T-helper 2 cell treated with Interferon-gamma antibody and Interleukin-4, amounts not matched to agents 5 μg/mL and 100 μg/mL, for 36 hours (primary cell): ENCODE data around the gene ATF6B.
"Not testable (repeated sequence)": the region's sequence is repeated elsewhere in the genome, so short reads cannot be mapped to it uniquely, and the experiment has no call there.

Experiments
- DNase-seq: peaks from one replicate; pipeline ENCODE4 v3.0.0; 2021; ENCODE audit warnings: low spot score
- H3K27ac Mint-ChIP-seq: one replicate; pipeline ENCODE4 v1.8.0; 2021; ENCODE audit warnings: mild to moderate bottlenecking, mixed read lengths
- H3K27me3 Mint-ChIP-seq: one replicate; pipeline ENCODE4 v1.8.0; 2021; ENCODE audit warnings: low read depth, mixed read lengths
- H3K36me3 Mint-ChIP-seq: one replicate; pipeline ENCODE4 v1.8.0; 2021; ENCODE audit warnings: low read depth, mixed read lengths
- H3K4me1 Mint-ChIP-seq: one replicate; pipeline ENCODE4 v1.8.0; 2021; ENCODE audit warnings: low read depth, mixed read lengths
- H3K4me3 Mint-ChIP-seq: one replicate; pipeline ENCODE4 v1.8.0; 2022; ENCODE audit warnings: mild to moderate bottlenecking, moderate library complexity, mixed read lengths
- H3K9me3 Mint-ChIP-seq: one replicate; pipeline ENCODE4 v1.8.0; 2021; ENCODE audit warnings: mixed read lengths

ATF6B gene

GRCh38 chr6:32149932-32150870, 22.2 kb upstream of the ATF6B start:
- H3K9me3 Mint-ChIP-seq: no peaks in the 10 kb centered on the region
- peaks cover 28% of the 10 kb centered on the region for H3K4me1 Mint-ChIP-seq

GRCh38 chr6:32149092-32149755, 21.2 kb upstream of the ATF6B start:
- Mint-ChIP-seq H3K4me3 (peak overlapping the region; percentile 79), H3K4me1 (peaks cover 21% of the 10 kb centered on the region), H3K27me3 (peaks cover 70% of the 10 kb centered on the region), H3K36me3 (no peaks in the 10 kb centered on the region), H3K27ac (peak overlapping the region; percentile 29), H3K9me3 (no peaks in the 10 kb centered on the region)
- DNase-seq: no peak

More at GRCh38 chr6:32149932-32150870, 22.2 kb upstream of the ATF6B start:
- Mint-ChIP-seq H3K27me3 (peaks cover 69% of the 10 kb centered on the region), H3K36me3 (no peaks in the 10 kb centered on the region), H3K4me3 (no peak overlapping the region), H3K27ac (no peak overlapping the region)
- DNase-seq: no peak

DNA sequence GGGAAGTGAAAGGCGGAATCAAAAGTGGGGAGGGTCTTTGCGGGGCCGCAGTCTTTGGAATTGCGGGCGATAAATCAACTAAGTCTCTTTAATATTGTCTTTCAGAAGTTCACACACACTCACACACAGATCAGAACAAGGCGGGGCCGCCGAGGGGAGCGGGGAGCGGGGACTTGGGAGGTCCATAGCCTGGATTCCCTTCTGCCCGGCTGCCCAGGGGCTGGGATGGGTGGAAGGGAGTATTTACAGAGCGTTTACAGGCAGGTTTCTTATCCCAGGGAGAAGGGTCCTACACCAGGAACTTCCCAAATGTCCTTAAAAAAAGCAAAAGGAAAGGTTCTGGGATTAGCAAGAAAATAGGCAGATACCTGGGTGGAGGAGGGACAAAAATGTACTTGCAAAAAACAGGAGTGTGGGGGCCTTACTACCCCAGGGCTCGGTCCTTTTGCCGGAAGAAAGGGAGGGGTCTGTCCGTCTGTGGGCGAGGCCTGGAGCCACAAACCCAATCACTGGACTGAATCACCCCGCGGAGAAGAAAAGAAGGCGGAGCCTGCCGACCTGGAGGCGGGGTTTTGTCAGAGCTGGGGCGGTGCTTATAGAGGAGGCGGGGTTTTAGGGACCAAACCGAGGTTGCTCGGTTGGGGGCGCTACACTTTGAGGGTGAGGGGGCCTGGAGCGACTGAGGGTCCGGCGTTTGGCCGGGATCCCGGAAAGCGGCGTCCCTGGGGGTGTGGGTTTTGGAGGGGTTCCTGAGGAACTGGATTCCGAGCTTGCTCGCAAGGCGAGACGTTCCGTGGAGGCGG, 20.4 kb upstream of the ATF6B start:
- H3K36me3 Mint-ChIP-seq: no peaks in the 10 kb centered on the region
- peak overlapping the region; percentile 29 for H3K27ac Mint-ChIP-seq
- H3K27me3 Mint-ChIP-seq: peaks cover 69% of the 10 kb centered on the region
- peaks cover 19% of the 10 kb centered on the region for H3K4me1 Mint-ChIP-seq
- no peaks in the 10 kb centered on the region for H3K9me3 Mint-ChIP-seq
- peak overlapping the region; percentile 79 for H3K4me3 Mint-ChIP-seq
- DNase-seq: peak; percentile 63

GRCh38 chr6:32147401-32148132, 19.5 kb upstream of the ATF6B start:
- H3K27ac Mint-ChIP-seq: no peak overlapping the region
- H3K27me3 Mint-ChIP-seq: peaks cover 60% of the 10 kb centered on the region
- DNase-seq: no peak
- no peaks in the 10 kb centered on the region for H3K9me3 Mint-ChIP-seq
- H3K4me3 Mint-ChIP-seq: no peak overlapping the region
- peaks cover 13% of the 10 kb centered on the region for H3K4me1 Mint-ChIP-seq
- no peaks in the 10 kb centered on the region for H3K36me3 Mint-ChIP-seq

GRCh38 chr6:32146687-32147086, 18.6 kb upstream of the ATF6B start:
- no peak overlapping the region for H3K27ac Mint-ChIP-seq
- no peak overlapping the region for H3K4me3 Mint-ChIP-seq
- H3K9me3 Mint-ChIP-seq: no peaks in the 10 kb centered on the region
- peaks cover 59% of the 10 kb centered on the region for H3K27me3 Mint-ChIP-seq
- H3K36me3 Mint-ChIP-seq: no peaks in the 10 kb centered on the region
- H3K4me1 Mint-ChIP-seq: peaks cover 13% of the 10 kb centered on the region
- no peak for DNase-seq

- no peak overlapping the region for H3K4me3 Mint-ChIP-seq
- H3K27ac Mint-ChIP-seq: no peak overlapping the region
- H3K27me3 Mint-ChIP-seq: peaks cover 58% of the 10 kb centered on the region
- peaks cover 12% of the 10 kb centered on the region for H3K4me1 Mint-ChIP-seq
- H3K9me3 Mint-ChIP-seq: no peaks in the 10 kb centered on the region
- no peak for DNase-seq
- H3K36me3 Mint-ChIP-seq: no peaks in the 10 kb centered on the region
These were observed 18.2 kb upstream of the ATF6B start for GRCh38 chr6:32146287-32146686.

- Mint-ChIP-seq H3K27me3 (peaks cover 47% of the 10 kb centered on the region), H3K4me1 (peaks cover 11% of the 10 kb centered on the region)
- DNase-seq, H3K36me3 Mint-ChIP-seq, H3K4me3 Mint-ChIP-seq, H3K27ac Mint-ChIP-seq, H3K9me3 Mint-ChIP-seq: not testable (repeated sequence)
These were observed 16.2 kb upstream of the ATF6B start for GRCh38 chr6:32144238-32144637.

DNA sequence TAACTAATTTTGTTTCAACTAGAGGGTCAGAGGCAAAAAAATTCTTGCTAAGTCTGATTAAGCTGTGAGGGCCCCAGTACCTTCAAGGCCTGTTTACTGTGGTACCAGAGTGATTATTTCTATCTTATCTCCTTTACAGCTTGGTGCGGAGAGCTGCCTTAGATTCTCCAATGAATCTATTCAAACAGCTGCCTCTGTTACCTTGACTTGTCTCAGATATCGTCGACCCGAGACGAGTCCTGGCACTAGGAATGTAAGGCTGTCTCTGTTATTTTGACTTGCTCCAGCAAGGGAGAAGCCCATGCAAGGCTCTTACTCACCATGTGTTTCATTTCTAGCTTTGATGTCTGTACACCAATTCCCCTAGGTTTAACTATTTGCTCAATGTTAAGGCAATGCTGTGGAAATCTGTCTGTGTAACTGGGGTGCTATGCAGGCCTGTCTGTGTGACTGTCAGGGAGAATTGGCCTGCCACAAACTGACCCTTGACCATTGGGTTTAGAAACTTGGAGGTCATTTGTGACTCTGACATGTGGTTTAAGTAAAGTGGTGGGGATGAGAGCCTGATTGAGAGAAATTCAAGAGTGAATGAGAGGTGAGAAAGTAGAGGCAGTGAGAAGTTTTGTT, 12.5 kb upstream of the ATF6B start:
- Mint-ChIP-seq H3K4me3 (no peak overlapping the region), H3K4me1 (no peaks in the 10 kb centered on the region), H3K27me3 (peaks cover 11% of the 10 kb centered on the region), H3K27ac (no peak overlapping the region), H3K9me3 (no peaks in the 10 kb centered on the region), H3K36me3 (no peaks in the 10 kb centered on the region)
- no peak for DNase-seq

DNA sequence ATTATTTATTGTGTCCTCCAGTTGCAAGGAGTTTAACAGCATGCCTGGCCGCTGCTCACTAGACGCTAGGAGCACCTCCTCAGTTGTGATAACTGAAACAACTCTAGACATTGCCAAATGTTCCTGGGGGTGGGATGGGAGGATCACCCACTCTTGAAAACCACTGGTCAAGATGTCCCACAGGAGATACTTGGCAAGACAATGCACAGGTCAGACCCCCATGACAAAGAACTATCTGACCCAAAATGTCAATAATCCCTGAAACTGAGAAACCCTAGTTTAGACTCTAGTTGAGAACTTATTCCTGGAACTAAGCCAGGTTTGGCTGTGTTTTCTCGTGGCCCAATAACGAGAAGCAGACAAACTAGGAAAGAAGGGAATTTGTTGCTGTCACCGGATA, 11.5 kb upstream of the ATF6B start:
- Mint-ChIP-seq H3K9me3 (no peaks in the 10 kb centered on the region), H3K27ac (no peak overlapping the region), H3K4me3 (no peak overlapping the region), H3K36me3 (no peaks in the 10 kb centered on the region), H3K4me1 (no peaks in the 10 kb centered on the region), H3K27me3 (peaks cover 12% of the 10 kb centered on the region)
- no peak for DNase-seq

DNA sequence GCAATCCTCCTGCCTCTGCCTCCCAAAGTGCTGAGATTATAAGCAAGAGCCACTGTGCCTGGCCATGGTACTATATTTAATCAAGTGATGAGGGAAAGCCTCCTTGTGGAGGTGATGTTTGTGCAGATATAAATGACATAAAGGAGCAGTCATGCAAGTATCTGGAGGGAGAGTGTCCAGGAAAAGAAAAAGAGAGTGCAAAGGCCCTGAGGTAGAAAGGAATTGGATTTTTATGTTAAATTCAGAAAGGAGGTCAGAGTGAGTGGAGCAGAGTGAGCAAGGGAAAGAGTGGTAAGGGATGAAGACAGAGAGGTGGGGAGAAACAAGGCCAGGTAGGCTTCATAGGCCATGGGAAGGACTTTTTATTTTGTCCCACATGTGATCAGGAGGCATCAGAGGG, 9.4 kb upstream of the ATF6B start:
- peaks cover 14% of the 10 kb centered on the region for H3K27me3 Mint-ChIP-seq
- H3K4me3 Mint-ChIP-seq: no peak overlapping the region
- DNase-seq: no peak
- H3K36me3 Mint-ChIP-seq: no peaks in the 10 kb centered on the region
- no peaks in the 10 kb centered on the region for H3K9me3 Mint-ChIP-seq
- no peak overlapping the region for H3K27ac Mint-ChIP-seq
- H3K4me1 Mint-ChIP-seq: no peaks in the 10 kb centered on the region

- no peak overlapping the region for H3K27ac Mint-ChIP-seq
These were observed 5.7 kb upstream of the ATF6B start for GRCh38 chr6:32133786-32134185.

DNA sequence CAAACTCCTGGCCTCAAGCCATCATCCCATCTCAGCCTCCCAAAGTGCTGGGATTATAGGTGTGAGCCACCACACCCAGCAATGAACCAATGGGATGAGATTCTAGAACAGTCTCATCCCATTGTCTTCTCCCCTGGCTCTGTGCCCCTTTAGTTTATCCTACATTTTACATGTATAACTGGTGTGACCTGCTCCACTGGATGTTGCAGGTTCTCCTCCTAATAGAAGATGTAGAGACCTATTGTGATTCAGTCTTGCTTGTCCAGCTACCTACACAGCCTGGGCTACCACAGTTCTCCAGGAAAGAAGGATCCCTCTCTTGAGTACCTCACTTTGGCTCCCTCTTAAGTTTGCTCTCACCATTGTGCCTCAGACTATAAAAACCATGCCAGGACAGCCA, 4.1 kb upstream of the ATF6B start:
- no peak overlapping the region for H3K4me3 Mint-ChIP-seq
- H3K27ac Mint-ChIP-seq: no peak overlapping the region
- DNase-seq: no peak
- peaks cover 19% of the 10 kb centered on the region for H3K4me1 Mint-ChIP-seq
- H3K36me3 Mint-ChIP-seq: peaks cover 4% of the 10 kb centered on the region
- H3K9me3 Mint-ChIP-seq: no peaks in the 10 kb centered on the region
- peaks cover 10% of the 10 kb centered on the region for H3K27me3 Mint-ChIP-seq

More at GRCh38 chr6:32133786-32134185, 5.7 kb upstream of the ATF6B start:
- Mint-ChIP-seq H3K9me3 (no peaks in the 10 kb centered on the region), H3K36me3 (no peaks in the 10 kb centered on the region), H3K4me1 (peaks cover 10% of the 10 kb centered on the region), H3K4me3 (no peak overlapping the region), H3K27me3 (peaks cover 10% of the 10 kb centered on the region)
- DNase-seq: no peak

- Mint-ChIP-seq H3K4me3 (peak overlapping the region; percentile 30), H3K27me3 (peaks cover 10% of the 10 kb centered on the region), H3K9me3 (no peaks in the 10 kb centered on the region), H3K36me3 (peaks cover 9% of the 10 kb centered on the region), H3K4me1 (peaks cover 25% of the 10 kb centered on the region), H3K27ac (peak overlapping the region; percentile 31)
- no peak for DNase-seq
These were observed 3.4 kb upstream of the ATF6B start for GRCh38 chr6:32131439-32131948.
